Measurements from ENCODE around the gene FHIT.

The FHIT gene

GRCh38 chr3:60313231-60313798 is 937.9 kb downstream of the FHIT start:
- in situ Hi-C loops (cut with MboI; ENCODE audit: low sequenced_read_pairs): no loop called here

- in situ Hi-C loops (cut with MboI; ENCODE audit: low sequenced_read_pairs): no loop called here
Observed at GRCh38 chr3:60309539-60310268, 941.5 kb downstream of the FHIT start.

- in situ Hi-C loops (cut with MboI; ENCODE audit: low sequenced_read_pairs): no loop called here
Observed at GRCh38 chr3:60308808-60309207, 942.4 kb downstream of the FHIT start.

- in situ Hi-C loops (cut with MboI; ENCODE audit: low sequenced_read_pairs): no loop called here
Observed at GRCh38 chr3:60307562-60308199, 943.6 kb downstream of the FHIT start.

GRCh38 chr3:60304112-60304511 is 947.1 kb downstream of the FHIT start:
- in situ Hi-C loops (cut with MboI; ENCODE audit: low sequenced_read_pairs): no loop called here

GRCh38 chr3:60303160-60303559 is 948.1 kb downstream of the FHIT start:
- in situ Hi-C loops (cut with MboI; ENCODE audit: low sequenced_read_pairs): no loop called here

- in situ Hi-C loops (cut with MboI; ENCODE audit: low sequenced_read_pairs): no loop called here
Observed at GRCh38 chr3:60301142-60301541, 950.1 kb downstream of the FHIT start.

GRCh38 chr3:60298141-60298540 is 953.1 kb downstream of the FHIT start:
- in situ Hi-C loops (cut with MboI; ENCODE audit: low sequenced_read_pairs): no loop called here

- in situ Hi-C loops (cut with MboI; ENCODE audit: low sequenced_read_pairs): no loop called here
Observed at GRCh38 chr3:60294181-60294580, 957.1 kb downstream of the FHIT start.

GRCh38 chr3:60291115-60291514 is 960.1 kb downstream of the FHIT start:
- in situ Hi-C loops (cut with MboI; ENCODE audit: low sequenced_read_pairs): no loop called here

- in situ Hi-C loops (cut with MboI; ENCODE audit: low sequenced_read_pairs): no loop called here
Observed at GRCh38 chr3:60290122-60290492, 961.1 kb downstream of the FHIT start.

- in situ Hi-C loops (cut with MboI; ENCODE audit: low sequenced_read_pairs): no loop called here
Observed at GRCh38 chr3:60289341-60290121, 961.7 kb downstream of the FHIT start.

- in situ Hi-C loops (cut with MboI; ENCODE audit: low sequenced_read_pairs): no loop called here
Observed at GRCh38 chr3:60282866-60283265, 968.4 kb downstream of the FHIT start.

GRCh38 chr3:60281970-60282369 is 969.3 kb downstream of the FHIT start:
- in situ Hi-C loops (cut with MboI; ENCODE audit: low sequenced_read_pairs): no loop called here

- in situ Hi-C loops (cut with MboI; ENCODE audit: low sequenced_read_pairs): no loop called here
Observed at GRCh38 chr3:60277361-60277800, 973.9 kb downstream of the FHIT start.

- in situ Hi-C loops (cut with MboI; ENCODE audit: low sequenced_read_pairs): no loop called here
Observed at GRCh38 chr3:60276615-60277014, 974.6 kb downstream of the FHIT start.

GRCh38 chr3:60274646-60275045 is 976.6 kb downstream of the FHIT start:
- in situ Hi-C loops (cut with MboI; ENCODE audit: low sequenced_read_pairs): no loop called here

- in situ Hi-C loops (cut with MboI; ENCODE audit: low sequenced_read_pairs): no loop called here
Observed at GRCh38 chr3:60274098-60274497, 977.2 kb downstream of the FHIT start.

- in situ Hi-C loops (cut with MboI; ENCODE audit: low sequenced_read_pairs): no loop called here
Observed at GRCh38 chr3:60269829-60270266, 981.4 kb downstream of the FHIT start.

GRCh38 chr3:60269377-60269776 is 981.9 kb downstream of the FHIT start:
- in situ Hi-C loops (cut with MboI; ENCODE audit: low sequenced_read_pairs): no loop called here

GRCh38 chr3:60268123-60268522 is 983.1 kb downstream of the FHIT start:
- in situ Hi-C loops (cut with MboI; ENCODE audit: low sequenced_read_pairs): no loop called here

All from HL-60/S4 treated with retinoic acid at 250 ng/mL for 4 days and 3 days (cell line).